Thoracic aorta (tissue), 2 donors: ENCODE data around the gene WDR13. TPM values are rescaled to one million over a fixed set of nuclear protein-coding genes. Genes with fewer than 3 reads are reported as not detected.

Experiments used
- ATAC-seq: fragments of 150-250 bp; one replicate; pipeline ENCODE4 v1.8.0; 2017; ENCODE audit warnings: low read depth; ENCODE audit not compliant: insufficient number of reproducible peaks, low FRiP score
- DNase-seq: peaks from one replicate; pipeline ENCODE4 v3.0.0-alpha.2; 2020; ENCODE audit warnings: low spot score
- H3K27ac ChIP-seq, 2 donors: fragments of 200-600 bp; sonication (generic); 1 replicate in 1 of 2; 2 replicates in 1 of 2; pipeline ENCODE4 v1.5.1; 2016; ENCODE audit warnings: mild to moderate bottlenecking in 2 of 2, moderate library complexity in 2 of 2
- H3K27me3 ChIP-seq: fragments of 200-600 bp; sonication (generic); replicated peaks from 2 replicates; pipeline ENCODE4 v1.6.0; 2016; ENCODE audit warnings: mild to moderate bottlenecking; ENCODE audit not compliant: insufficient read depth
- H3K36me3 ChIP-seq: fragments of 200-600 bp; sonication (generic); one replicate; pipeline ENCODE4 v1.5.1; 2016
- H3K4me1 ChIP-seq, 2 donors: fragments of 200-600 bp; sonication (generic); 1 replicate in 1 of 2; 2 replicates in 1 of 2; pipeline versions ENCODE4 v1.5.1 to v1.6.0; 2016; ENCODE audit warnings: low read depth in 2 of 2, mild to moderate bottlenecking in 1 of 2; ENCODE audit not compliant: control insufficient read depth in 1 of 2
- H3K4me3 ChIP-seq: fragments of 200-600 bp; sonication (generic); 2 replicates; pipeline ENCODE4 v1.5.1; 2016; ENCODE audit warnings: mild to moderate bottlenecking
- H3K9me3 ChIP-seq: fragments of 200-600 bp; sonication (generic); 2 replicates; pipeline ENCODE4 v1.5.1; 2016
- total RNA-seq, 2 donors: library from RNA; depleted of rRNA; stranded (reverse); fragments of >200 nt; gene quantifications; one replicate each; pipeline versions ENCODE4 v1.1.0 to v1.2.3, GENCODE V29; 2016
- TF ChIP-seq, protein P1 (sequence below): fragments of 200-600 bp; sonication (generic); IDR thresholded peaks from one replicate; pipeline ENCODE4 v1.5.1; 2019; ENCODE audit warnings: antibody characterized with exemption

WDR13 gene
- total RNA-seq, 2 donors from 2014 or later = 119 to 145 TPM

- no peak for DNase-seq
Measured at GRCh38 chrX:48617542-48618340, 20.4 kb downstream of the WDR13 start.

GRCh38 chrX:48626401-48627298, 29.4 kb downstream of the WDR13 start:
- H3K27me3 ChIP-seq = no peaks in the 10 kb centered on the region
- no peaks in the 10 kb centered on the region for H3K9me3 ChIP-seq
- H3K4me1 ChIP-seq = peaks cover 0 to under 1% of the 10 kb centered on the region in 2 donors
- H3K27ac ChIP-seq = no peak overlapping the region
- H3K4me3 ChIP-seq = no peak overlapping the region
- H3K36me3 ChIP-seq = no peaks in the 10 kb centered on the region
- no peak for ATAC-seq
- TF ChIP-seq, protein P1, sequence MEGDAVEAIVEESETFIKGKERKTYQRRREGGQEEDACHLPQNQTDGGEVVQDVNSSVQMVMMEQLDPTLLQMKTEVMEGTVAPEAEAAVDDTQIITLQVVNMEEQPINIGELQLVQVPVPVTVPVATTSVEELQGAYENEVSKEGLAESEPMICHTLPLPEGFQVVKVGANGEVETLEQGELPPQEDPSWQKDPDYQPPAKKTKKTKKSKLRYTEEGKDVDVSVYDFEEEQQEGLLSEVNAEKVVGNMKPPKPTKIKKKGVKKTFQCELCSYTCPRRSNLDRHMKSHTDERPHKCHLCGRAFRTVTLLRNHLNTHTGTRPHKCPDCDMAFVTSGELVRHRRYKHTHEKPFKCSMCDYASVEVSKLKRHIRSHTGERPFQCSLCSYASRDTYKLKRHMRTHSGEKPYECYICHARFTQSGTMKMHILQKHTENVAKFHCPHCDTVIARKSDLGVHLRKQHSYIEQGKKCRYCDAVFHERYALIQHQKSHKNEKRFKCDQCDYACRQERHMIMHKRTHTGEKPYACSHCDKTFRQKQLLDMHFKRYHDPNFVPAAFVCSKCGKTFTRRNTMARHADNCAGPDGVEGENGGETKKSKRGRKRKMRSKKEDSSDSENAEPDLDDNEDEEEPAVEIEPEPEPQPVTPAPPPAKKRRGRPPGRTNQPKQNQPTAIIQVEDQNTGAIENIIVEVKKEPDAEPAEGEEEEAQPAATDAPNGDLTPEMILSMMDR = no peak
- no peak for DNase-seq

More at GRCh38 chrX:48617542-48618340, 20.4 kb downstream of the WDR13 start:
- Histone ChIP-seq H3K9me3 (no peaks in the 10 kb centered on the region), H3K4me3 (no peak overlapping the region), H3K27ac (no peak overlapping the region), H3K36me3 (no peaks in the 10 kb centered on the region), H3K27me3 (no peaks in the 10 kb centered on the region), H3K4me1 (no peaks in the 10 kb centered on the region)
- TF ChIP-seq, protein P1 = no peak
- no peak for ATAC-seq

DNA sequence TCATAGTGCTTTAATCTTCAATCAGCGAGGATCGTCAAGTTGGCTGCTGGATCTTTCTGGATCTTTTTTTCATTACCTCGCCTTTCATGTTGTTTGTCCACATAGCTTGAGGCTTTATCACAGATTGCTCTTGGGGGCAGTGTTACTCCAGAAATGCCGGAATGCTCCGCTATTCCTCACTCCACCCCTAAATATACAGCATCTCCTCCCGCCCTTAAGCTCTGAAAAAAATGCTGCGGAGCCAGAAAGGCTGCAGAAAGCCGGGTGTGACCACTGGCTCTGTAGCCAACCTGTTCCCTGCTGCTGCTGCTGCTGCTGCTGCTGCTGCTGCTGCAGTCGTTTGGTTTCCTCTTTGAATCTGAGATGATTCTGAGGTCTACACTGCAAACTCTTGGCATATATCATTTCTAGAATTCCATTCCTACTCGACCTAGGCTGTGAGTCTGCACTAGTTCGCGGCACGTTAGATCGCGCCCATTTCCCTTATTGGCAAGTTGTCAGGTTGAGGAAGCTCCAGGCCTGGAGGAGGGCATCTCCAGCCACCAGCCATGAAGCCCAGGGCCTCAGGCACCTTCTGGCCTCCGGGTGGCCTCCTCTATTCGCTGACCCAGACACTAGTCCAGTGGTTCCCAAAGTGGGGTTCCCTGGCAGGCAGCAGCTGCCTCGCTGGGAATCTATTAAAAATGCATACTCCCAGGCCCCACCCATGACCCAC, 34.2 kb downstream of the WDR13 start:
- TF ChIP-seq, protein P1 = no peak
- DNase-seq (peak; percentile 35), ATAC-seq (peak; percentile 76)
- peaks cover 0 to 3% of the 10 kb centered on the region in 2 donors for H3K4me1 ChIP-seq
- no peaks in the 10 kb centered on the region for H3K27me3 ChIP-seq
- H3K4me3 ChIP-seq = peak overlapping the region; percentile 36
- H3K36me3 ChIP-seq = no peaks in the 10 kb centered on the region
- no peak overlapping the region for H3K27ac ChIP-seq
- no peaks in the 10 kb centered on the region for H3K9me3 ChIP-seq

DNA sequence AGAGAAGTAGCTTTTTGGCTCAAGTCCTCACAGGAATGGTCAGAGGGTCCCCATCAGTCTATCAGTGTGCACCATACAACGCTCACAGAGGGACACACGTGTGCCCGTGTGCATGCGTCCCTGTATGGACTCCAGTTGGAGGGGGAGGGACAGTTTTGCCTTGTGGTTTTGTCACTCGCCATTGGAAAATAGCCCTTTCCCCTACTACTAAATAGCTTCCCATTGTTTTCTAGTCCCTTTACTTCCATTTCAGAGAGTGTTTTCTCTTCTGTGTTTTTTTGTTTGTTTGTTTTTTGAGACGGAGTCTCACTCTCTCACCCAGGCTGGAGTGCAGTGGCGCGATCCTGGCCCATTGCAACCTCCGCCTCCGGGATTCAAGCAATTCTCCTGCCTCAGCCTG, 34.9 kb downstream of the WDR13 start:
- Histone ChIP-seq H3K4me1 (peaks cover 0 to 3% of the 10 kb centered on the region in 2 donors), H3K27ac (no peak overlapping the region), H3K36me3 (no peaks in the 10 kb centered on the region), H3K9me3 (no peaks in the 10 kb centered on the region), H3K27me3 (no peaks in the 10 kb centered on the region), H3K4me3 (no peak overlapping the region)
- TF ChIP-seq, protein P1 = no peak
- ATAC-seq (no peak), DNase-seq (no peak)
